Measurements from ENCODE around the gene PRR18. TPM values are rescaled to one million over a fixed set of nuclear protein-coding genes. Genes with fewer than 3 reads are reported as not detected.
A peak's percentile ranks its signal among the peaks of the same experiment; 100 is the strongest.

Gene PRR18
- total and polyA plus RNA-seq, 2 of the 13 experiments (the other 11 are each of a cell fraction or from before 2014, with no cell fraction given) = 0.04 TPM

DNA sequence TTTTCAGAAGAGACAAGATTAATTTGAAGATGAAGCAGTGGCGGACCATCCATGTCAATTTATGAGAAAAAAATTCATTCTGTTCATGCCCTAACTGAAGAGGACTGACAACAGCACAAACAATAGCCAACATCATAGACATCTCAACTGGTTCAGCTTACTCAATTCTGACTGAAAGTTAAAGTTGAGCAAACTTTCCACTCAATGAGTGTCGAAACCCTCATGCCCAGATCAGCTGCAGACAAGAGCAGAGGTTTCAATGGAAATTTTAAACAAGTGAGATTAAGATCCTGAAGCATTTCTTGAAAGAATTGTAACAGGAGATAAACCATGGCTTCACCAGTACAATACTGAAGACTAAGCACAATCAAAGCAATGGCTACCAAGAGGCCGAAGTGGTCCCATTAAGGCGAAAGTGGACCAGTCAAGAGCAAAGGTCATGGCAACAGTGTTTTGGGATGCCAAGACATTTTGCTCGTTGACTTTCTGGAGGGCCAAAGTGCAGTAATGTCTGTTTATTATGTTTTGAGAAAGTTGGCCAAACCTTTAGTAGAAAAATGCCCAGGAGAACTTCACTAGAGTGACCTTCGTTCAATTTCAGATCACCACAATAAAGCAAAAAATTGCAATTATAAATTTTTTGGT lies 40.2 kb upstream of the PRR18 start (continued):
- TF ChIP-seq, protein P1, sequence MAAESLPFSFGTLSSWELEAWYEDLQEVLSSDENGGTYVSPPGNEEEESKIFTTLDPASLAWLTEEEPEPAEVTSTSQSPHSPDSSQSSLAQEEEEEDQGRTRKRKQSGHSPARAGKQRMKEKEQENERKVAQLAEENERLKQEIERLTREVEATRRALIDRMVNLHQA (CRISPR knock-in tag; IDR thresholded peaks at IDR 0.05) = no peak
- TF ChIP-seq, protein P2, sequence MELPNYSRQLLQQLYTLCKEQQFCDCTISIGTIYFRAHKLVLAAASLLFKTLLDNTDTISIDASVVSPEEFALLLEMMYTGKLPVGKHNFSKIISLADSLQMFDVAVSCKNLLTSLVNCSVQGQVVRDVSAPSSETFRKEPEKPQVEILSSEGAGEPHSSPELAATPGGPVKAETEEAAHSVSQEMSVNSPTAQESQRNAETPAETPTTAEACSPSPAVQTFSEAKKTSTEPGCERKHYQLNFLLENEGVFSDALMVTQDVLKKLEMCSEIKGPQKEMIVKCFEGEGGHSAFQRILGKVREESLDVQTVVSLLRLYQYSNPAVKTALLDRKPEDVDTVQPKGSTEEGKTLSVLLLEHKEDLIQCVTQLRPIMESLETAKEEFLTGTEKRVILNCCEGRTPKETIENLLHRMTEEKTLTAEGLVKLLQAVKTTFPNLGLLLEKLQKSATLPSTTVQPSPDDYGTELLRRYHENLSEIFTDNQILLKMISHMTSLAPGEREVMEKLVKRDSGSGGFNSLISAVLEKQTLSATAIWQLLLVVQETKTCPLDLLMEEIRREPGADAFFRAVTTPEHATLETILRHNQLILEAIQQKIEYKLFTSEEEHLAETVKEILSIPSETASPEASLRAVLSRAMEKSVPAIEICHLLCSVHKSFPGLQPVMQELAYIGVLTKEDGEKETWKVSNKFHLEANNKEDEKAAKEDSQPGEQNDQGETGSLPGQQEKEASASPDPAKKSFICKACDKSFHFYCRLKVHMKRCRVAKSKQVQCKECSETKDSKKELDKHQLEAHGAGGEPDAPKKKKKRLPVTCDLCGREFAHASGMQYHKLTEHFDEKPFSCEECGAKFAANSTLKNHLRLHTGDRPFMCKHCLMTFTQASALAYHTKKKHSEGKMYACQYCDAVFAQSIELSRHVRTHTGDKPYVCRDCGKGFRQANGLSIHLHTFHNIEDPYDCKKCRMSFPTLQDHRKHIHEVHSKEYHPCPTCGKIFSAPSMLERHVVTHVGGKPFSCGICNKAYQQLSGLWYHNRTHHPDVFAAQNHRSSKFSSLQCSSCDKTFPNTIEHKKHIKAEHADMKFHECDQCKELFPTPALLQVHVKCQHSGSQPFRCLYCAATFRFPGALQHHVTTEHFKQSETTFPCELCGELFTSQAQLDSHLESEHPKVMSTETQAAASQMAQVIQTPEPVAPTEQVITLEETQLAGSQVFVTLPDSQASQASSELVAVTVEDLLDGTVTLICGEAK (IDR thresholded peaks at IDR 0.05) = no peak
- TF ChIP-seq, protein P2 (CRISPR knock-in tag; IDR thresholded peaks at IDR 0.05) = no peak
- TF ChIP-seq ATF1 (CRISPR knock-in tag; IDR thresholded peaks at IDR 0.05) = no peak
- TF ChIP-seq NFATC3 (CRISPR knock-in tag; IDR thresholded peaks at IDR 0.05) = no peak
- TF ChIP-seq HOXA7 (CRISPR knock-in tag; IDR thresholded peaks at IDR 0.05) = no peak
- TF ChIP-seq ATF7 (IDR thresholded peaks at IDR 0.05) = no peak
- TF ChIP-seq ATF7 (CRISPR knock-in tag; IDR thresholded peaks at IDR 0.05) = no peak
- peak; percentile 62; the same call in 1 of the 2 replicates for TF ChIP-seq ZNF331 (CRISPR knock-in tag; IDR thresholded peaks at IDR 0.05)
- no peak for TF ChIP-seq HNRNPL (IDR thresholded peaks at IDR 0.05; ENCODE audit: low read depth, low read length)
- TF ChIP-seq NBN (conservative IDR thresholded peaks at IDR 0.05) = no peak
- TF ChIP-seq MBNL3 (CRISPR knock-in tag; conservative IDR thresholded peaks at IDR 0.05) = no peak
- TF ChIP-seq, protein P3, sequence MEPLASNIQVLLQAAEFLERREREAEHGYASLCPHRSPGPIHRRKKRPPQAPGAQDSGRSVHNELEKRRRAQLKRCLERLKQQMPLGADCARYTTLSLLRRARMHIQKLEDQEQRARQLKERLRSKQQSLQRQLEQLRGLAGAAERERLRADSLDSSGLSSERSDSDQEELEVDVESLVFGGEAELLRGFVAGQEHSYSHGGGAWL (CRISPR knock-in tag; IDR thresholded peaks at IDR 0.05) = no peak
- TF ChIP-seq ZNF773 (CRISPR knock-in tag; IDR thresholded peaks at IDR 0.05; ENCODE audit: borderline replicate concordance) = no peak
- TF ChIP-seq ZNF34 (CRISPR knock-in tag; IDR thresholded peaks at IDR 0.05; ENCODE audit: borderline replicate concordance) = no peak
- peak in 1 of 2 experiments; percentile 66; a peak in 2 of 4 replicates for TF ChIP-seq EP300 (IDR thresholded peaks at IDR 0.05; ENCODE audit: low read depth in 2 of 2, low read length in 2 of 2)
- no peak for TF ChIP-seq EP300 (CRISPR knock-in tag; IDR thresholded peaks at IDR 0.05; ENCODE audit: borderline replicate concordance)
- no peak for TF ChIP-seq ZNF552 (CRISPR knock-in tag; IDR thresholded peaks at IDR 0.05; ENCODE audit: borderline replicate concordance)
- peak; percentile 44; the same call in 1 of the 2 replicates for TF ChIP-seq ZMYM2 (CRISPR knock-in tag; IDR thresholded peaks at IDR 0.05)
- peak; percentile 68 for TF ChIP-seq RCOR2 (CRISPR knock-in tag; IDR thresholded peaks at IDR 0.05)
- TF ChIP-seq, protein P4, sequence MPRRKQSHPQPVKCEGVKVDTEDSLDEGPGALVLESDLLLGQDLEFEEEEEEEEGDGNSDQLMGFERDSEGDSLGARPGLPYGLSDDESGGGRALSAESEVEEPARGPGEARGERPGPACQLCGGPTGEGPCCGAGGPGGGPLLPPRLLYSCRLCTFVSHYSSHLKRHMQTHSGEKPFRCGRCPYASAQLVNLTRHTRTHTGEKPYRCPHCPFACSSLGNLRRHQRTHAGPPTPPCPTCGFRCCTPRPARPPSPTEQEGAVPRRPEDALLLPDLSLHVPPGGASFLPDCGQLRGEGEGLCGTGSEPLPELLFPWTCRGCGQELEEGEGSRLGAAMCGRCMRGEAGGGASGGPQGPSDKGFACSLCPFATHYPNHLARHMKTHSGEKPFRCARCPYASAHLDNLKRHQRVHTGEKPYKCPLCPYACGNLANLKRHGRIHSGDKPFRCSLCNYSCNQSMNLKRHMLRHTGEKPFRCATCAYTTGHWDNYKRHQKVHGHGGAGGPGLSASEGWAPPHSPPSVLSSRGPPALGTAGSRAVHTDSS (CRISPR knock-in tag; conservative IDR thresholded peaks at IDR 0.05) = no peak

Measured in HepG2 (cell line).